GM18505 (cell line): ENCODE data around the gene TRIM24.
A peak's percentile ranks its signal among the peaks of the same experiment; 100 is the strongest.

Experiments
- ATAC-seq: cut with Tn5 transposase; IDR thresholded peaks from one replicate; pipeline ENCODE4 v1.9.1; 2021; ENCODE audit not compliant: unreplicated experiment
- POLR2A ChIP-seq: IDR thresholded peaks from 4 replicates; pipeline ENCODE4 v1.6.1; 2011; ENCODE audit warnings: borderline replicate concordance; ENCODE audit not compliant: insufficient read depth, insufficient read length; ENCODE audit errors: extremely low read depth

The TRIM24 gene

GRCh38 chr7:138500892-138501291, 40.8 kb downstream of the TRIM24 start:
- no peak for ATAC-seq
- TF ChIP-seq POLR2A: no peak

- ATAC-seq: no peak
- no peak for TF ChIP-seq POLR2A
These were observed 42.1 kb downstream of the TRIM24 start for GRCh38 chr7:138502023-138502767.

- ATAC-seq: no peak
- TF ChIP-seq POLR2A: no peak
These were observed 45.4 kb downstream of the TRIM24 start for GRCh38 chr7:138505361-138505873.

DNA sequence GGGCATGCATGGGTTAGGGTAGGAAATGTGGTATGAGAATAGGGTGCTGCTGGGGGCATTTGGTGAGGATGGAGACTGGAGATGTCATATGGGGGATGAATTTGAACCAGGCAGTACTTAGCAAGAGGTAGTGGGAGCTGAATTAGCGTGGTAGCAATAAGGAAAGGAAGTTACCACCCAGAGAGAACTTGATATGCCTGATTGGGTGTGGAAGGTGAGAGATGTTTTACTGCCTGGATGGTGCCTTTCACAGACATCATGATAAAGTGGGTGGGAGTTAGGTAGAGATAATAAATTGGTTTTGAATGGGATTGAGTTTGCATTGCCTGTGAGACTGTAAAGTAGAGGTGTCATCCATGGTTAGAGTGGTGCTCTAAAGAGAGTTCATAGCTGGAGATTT, 46.7 kb downstream of the TRIM24 start:
- ATAC-seq: no peak
- TF ChIP-seq POLR2A: no peak

- TF ChIP-seq POLR2A: no peak
- ATAC-seq: no peak
These were observed 49.9 kb downstream of the TRIM24 start for GRCh38 chr7:138510003-138510402.

GRCh38 chr7:138512092-138512858, 52.2 kb downstream of the TRIM24 start:
- no peak for ATAC-seq
- no peak for TF ChIP-seq POLR2A

DNA sequence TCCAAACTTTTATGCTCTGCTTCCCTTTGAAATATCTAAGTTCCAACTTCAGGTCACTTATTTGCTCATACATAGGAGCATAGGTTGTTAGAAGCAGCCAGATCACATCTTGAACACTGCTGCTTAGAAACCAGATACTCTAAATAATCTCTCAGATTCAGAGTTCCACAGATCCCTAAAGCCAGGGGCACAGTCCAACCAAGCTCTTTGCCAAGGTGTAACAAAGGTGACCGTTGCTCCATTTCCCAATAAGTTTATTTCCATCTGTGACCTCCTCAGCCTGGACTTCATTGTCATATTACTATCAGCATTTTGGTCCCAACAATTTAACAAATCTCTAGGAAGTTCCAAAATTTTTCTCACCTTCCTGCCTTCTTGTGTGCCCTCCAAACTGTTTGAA, 52.8 kb downstream of the TRIM24 start:
- TF ChIP-seq POLR2A: no peak
- no peak for ATAC-seq

DNA sequence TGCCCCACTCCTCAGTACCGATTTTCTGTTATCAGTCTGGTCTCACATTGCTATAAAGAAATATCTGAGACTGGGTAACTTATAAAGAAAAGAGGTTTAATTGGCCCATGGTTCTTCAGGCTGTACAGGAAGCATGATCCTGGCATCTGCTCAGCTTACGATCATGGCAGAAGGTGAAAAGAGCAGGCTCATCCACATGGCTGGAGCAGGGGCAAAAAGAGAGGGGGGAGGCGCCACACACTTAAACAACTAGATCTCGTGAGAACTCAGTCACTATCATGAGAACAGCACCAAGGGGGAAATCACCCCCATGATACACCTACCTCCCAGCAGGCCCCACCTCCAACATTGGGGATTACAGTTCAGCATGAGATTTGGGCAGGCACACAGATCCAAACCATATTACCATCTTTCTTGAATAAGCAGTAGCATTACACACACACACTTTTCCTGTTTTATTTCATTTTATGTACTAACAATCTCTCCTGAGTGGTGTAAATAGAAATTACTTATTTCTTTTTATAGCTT, 53.3 kb downstream of the TRIM24 start:
- TF ChIP-seq POLR2A: no peak
- no peak for ATAC-seq

- no peak for ATAC-seq
- TF ChIP-seq POLR2A: no peak
These were observed 54.0 kb downstream of the TRIM24 start for GRCh38 chr7:138514044-138514443.

GRCh38 chr7:138515001-138515528, 55.0 kb downstream of the TRIM24 start:
- ATAC-seq: peak; percentile 83
- TF ChIP-seq POLR2A: no peak

DNA sequence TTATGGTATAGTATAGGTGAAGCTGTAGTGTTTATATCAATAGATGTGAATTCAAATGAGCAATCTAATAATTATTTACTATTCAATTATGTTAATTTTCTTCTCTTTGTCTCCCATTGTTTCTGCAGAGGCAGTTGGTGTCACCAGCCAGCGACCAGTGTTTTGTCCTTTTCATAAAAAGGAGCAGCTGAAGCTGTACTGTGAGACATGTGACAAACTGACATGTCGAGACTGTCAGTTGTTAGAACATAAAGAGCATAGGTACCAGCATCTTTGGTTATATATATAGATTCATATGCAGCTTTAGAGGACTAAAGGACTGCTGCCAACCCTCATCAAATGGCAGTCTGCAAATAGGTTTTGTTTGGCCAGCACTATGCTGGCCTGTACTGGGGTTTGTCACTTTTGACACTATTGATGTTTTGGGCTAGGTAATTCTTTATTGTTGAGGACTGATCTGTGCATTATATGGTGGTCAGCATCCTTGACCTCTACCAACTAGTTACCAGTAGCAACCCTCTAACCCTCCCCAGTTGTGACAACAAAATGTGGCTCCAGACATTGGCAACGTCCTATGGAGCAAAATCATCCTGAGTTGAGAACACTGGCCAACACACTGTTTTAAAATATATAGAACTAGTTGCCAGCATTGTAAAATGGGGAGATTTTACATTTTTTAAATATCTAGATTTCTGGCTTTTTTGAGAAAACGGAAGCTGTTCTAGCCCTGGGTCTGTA, 59.2 kb downstream of the TRIM24 start:
- TF ChIP-seq POLR2A: no peak
- ATAC-seq: no peak

- TF ChIP-seq POLR2A: no peak
These were observed 60.7 kb downstream of the TRIM24 start for GRCh38 chr7:138520742-138521141.

More at GRCh38 chr7:138520742-138521141, 60.7 kb downstream of the TRIM24 start:
- no peak for ATAC-seq
